Thymus (tissue), 11 donors: Measurements from ENCODE around the gene PIK3R3. TPM values are rescaled to one million over a fixed set of nuclear protein-coding genes. Genes with fewer than 3 reads are reported as not detected.

Source experiments
- DNase-seq, 9 donors: peaks; one replicate each; pipeline ENCODE4 v3.0.0-alpha.2; 2013; ENCODE audit warnings: low spot score in 9 of 9, low read depth in 6 of 9, missing footprints in 1 of 9
- H3K27ac ChIP-seq, 2 donors: one replicate each; pipeline ENCODE4 v1.5.1; 2013; ENCODE audit warnings: control low read depth in 1 of 2, low read depth in 1 of 2, low read length in 1 of 2, mild to moderate bottlenecking in 1 of 2, moderate library complexity in 1 of 2
- H3K27me3 ChIP-seq, 2 donors: one replicate each; pipeline ENCODE4 v1.5.1; 2013; ENCODE audit warnings: low read length in 1 of 2; ENCODE audit not compliant: control insufficient read depth in 2 of 2, insufficient read depth in 1 of 2
- H3K36me3 ChIP-seq, 2 donors: one replicate each; pipeline ENCODE4 v1.5.1; 2013; ENCODE audit warnings: low read length in 1 of 2, mild to moderate bottlenecking in 1 of 2, moderate library complexity in 1 of 2; ENCODE audit not compliant: control insufficient read depth in 2 of 2, insufficient read depth in 2 of 2
- H3K4me1 ChIP-seq, 2 donors: one replicate each; pipeline ENCODE4 v1.5.1; 2013; ENCODE audit warnings: low read length in 2 of 2; ENCODE audit not compliant: control insufficient read depth in 2 of 2, insufficient read depth in 2 of 2
- H3K4me3 ChIP-seq, 2 donors: one replicate each; pipeline ENCODE4 v1.5.1; 2013; ENCODE audit warnings: low read length in 2 of 2, control low read depth in 1 of 2, mild to moderate bottlenecking in 1 of 2
- H3K9me3 ChIP-seq, 2 donors: one replicate each; pipeline ENCODE4 v1.5.1; 2013; ENCODE audit warnings: low read length in 1 of 2, mild to moderate bottlenecking in 1 of 2; ENCODE audit not compliant: control insufficient read depth in 2 of 2, insufficient read depth in 1 of 2
- WGBS: extraction: QIAGEN DNeasy Blood & Tissue Kit; methylation state at CpG from one replicate; pipeline ENCODE4 v1.1.7; 2013; 5-methylcytosine and 5-hydroxymethylcytosine counted together
- polyA plus RNA-seq: library from polyadenylated mRNA; stranded (reverse); fragments of 200-250 nt; gene quantifications from one replicate; pipeline ENCODE4 v1.2.3, GENCODE V29; 2013
- total RNA-seq: library from RNA; stranded (reverse); fragments of 120-200 nt; gene quantifications from one replicate; pipeline ENCODE4 v1.2.4, GENCODE V29; 2013
- donor health status: healthy.

Gene PIK3R3
- total and polyA plus RNA-seq, 2 donors, result 8.9 to 13.3 TPM

DNA sequence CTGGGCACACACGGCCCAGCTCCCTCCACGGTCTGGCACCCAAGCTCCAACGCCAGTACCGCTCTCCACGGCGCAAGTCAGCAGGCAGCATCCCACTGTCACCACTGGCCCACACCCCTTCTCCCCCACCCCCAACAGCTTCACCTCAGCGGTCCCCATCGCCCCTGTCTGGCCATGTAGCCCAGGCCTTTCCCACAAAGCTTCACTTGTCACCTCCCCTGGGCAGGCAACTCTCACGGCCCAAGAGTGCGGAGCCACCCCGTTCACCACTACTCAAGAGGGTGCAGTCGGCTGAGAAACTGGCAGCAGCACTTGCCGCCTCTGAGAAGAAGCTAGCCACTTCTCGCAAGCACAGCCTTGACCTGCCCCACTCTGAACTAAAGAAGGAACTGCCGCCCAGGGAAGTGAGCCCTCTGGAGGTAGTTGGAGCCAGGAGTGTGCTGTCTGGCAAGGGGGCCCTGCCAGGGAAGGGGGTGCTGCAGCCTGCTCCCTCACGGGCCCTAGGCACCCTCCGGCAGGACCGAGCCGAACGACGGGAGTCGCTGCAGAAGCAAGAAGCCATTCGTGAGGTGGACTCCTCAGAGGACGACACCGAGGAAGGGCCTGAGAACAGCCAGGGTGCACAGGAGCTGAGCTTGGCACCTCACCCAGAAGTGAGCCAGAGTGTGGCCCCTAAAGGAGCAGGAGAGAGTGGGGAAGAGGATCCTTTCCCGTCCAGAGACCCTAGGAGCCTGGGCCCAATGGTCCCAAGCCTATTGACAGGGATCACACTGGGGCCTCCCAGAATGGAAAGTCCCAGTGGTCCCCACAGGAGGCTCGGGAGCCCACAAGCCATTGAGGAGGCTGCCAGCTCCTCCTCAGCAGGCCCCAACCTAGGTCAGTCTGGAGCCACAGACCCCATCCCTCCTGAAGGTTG, 97.6 kb downstream of the PIK3R3 start:
- peaks cover 2 to 19% of the 10 kb centered on the region in 2 donors for H3K36me3 ChIP-seq
- no peak overlapping the region for H3K4me3 ChIP-seq
- H3K27me3 ChIP-seq, result no peaks in the 10 kb centered on the region
- 98% methylated on average over 27 of the region's 27 CpGs for WGBS
- no peaks in the 10 kb centered on the region for H3K4me1 ChIP-seq
- no peak overlapping the region for H3K27ac ChIP-seq
- DNase-seq, result no peak
- H3K9me3 ChIP-seq, result no peaks in the 10 kb centered on the region

GRCh38 chr1:46030876-46031660, 101.4 kb downstream of the PIK3R3 start:
- H3K4me3 ChIP-seq, result no peak overlapping the region
- H3K4me1 ChIP-seq, result no peaks in the 10 kb centered on the region
- no peaks in the 10 kb centered on the region for H3K9me3 ChIP-seq
- no peak overlapping the region for H3K27ac ChIP-seq
- no peak for DNase-seq
- no peaks in the 10 kb centered on the region for H3K27me3 ChIP-seq
- H3K36me3 ChIP-seq, result peaks cover 4 to 22% of the 10 kb centered on the region in 2 donors
- 98% methylated on average over 26 of the region's 26 CpGs for WGBS

DNA sequence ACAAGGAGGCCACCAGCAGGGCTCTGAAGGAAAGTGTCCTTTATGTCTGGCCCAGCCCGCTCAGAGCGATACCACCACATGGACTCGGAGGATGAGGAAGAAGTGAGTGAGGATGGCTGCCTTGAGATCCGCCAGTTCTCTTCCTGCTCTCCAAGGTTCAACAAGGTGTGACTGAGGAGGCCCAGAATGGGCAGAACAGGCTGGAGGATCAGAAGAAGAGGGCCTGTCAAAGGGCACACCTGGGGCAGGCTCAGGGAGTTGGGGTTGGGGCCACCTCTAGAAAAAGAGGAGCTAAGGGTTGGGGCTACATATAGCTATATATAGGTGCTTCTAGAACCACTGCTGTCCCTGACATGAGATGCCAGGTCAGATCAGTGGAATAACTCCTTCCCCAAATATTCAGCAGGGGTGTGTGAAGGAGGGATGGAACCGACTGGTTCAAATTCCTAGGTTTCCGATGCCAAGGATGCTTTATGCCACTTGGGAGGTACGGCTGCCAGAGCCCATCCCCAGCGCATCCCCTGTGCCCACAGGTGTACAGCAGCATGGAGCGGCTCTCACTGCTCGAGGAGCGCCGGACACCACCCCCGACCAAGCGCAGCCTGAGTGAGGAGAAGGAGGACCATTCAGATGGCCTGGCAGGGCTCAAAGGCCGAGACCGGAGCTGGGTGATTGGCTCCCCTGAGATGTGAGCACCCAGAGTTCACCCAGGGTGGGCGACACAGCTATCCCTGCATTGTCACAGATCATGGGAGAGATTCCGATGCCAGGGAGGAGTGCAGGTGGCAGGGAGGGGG, 102.2 kb downstream of the PIK3R3 start:
- Histone ChIP-seq H3K4me3 (no peak overlapping the region), H3K9me3 (no peaks in the 10 kb centered on the region), H3K4me1 (no peaks in the 10 kb centered on the region), H3K27me3 (no peaks in the 10 kb centered on the region), H3K27ac (no peak overlapping the region), H3K36me3 (peaks cover 4 to 22% of the 10 kb centered on the region in 2 donors)
- no peak for DNase-seq
- 99% methylated on average over 18 of the region's 18 CpGs for WGBS

DNA sequence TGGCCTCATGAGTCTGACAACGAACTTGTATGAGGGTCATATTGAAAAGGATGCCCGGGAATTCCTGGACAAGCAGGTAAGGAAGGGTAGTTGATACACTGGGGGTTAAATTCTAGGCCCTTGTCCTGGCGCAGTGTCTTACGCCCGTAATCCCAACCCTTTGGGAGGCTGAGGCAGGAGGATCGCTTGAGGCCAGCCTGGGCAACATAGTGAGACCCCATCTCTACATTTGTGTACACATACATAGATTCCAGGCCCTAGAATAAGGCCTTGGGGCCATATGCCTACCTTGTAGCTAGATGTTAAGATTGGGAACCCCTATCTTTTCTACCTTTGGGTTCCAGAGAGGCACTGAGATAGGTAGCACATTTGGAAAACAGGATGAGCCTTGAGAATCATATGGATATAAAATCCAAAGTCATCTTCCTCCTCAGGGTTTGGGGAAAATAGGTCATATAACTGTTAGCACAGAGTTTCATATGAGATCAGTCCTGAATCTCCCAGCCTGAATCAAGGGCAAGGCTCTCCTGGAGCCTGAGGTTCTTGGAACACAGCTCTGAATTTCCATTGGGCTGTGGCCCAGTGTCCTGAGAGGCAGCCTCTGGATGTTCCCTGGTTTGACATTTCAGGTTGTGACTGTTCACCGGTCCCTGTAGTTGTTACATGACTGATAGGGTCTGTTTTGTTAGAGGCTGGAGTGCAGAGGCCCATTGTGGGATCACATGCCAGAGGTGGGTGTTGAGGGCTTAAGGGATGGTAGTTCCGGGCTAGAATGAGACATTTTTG, 104.4 kb downstream of the PIK3R3 start:
- 98% methylated on average over 8 of the region's 8 CpGs for WGBS
- peaks cover 2 to 22% of the 10 kb centered on the region in 2 donors for H3K36me3 ChIP-seq
- no peak for DNase-seq

GRCh38 chr1:46026531-46026930, 105.9 kb downstream of the PIK3R3 start:
- no peak overlapping the region for H3K4me3 ChIP-seq
- no peak overlapping the region for H3K27ac ChIP-seq
- 98% methylated on average over 3 of the region's 3 CpGs for WGBS
- DNase-seq, result no peak
- H3K9me3 ChIP-seq, result no peaks in the 10 kb centered on the region
- H3K4me1 ChIP-seq, result no peaks in the 10 kb centered on the region
- no peaks in the 10 kb centered on the region for H3K27me3 ChIP-seq
- H3K36me3 ChIP-seq, result peaks cover 2 to 18% of the 10 kb centered on the region in 2 donors

More for the DNA sequence above, 104.4 kb downstream of the PIK3R3 start:
- no peaks in the 10 kb centered on the region for H3K9me3 ChIP-seq
- H3K4me3 ChIP-seq, result no peak overlapping the region
- H3K27ac ChIP-seq, result no peak overlapping the region
- H3K4me1 ChIP-seq, result no peaks in the 10 kb centered on the region
- H3K27me3 ChIP-seq, result no peaks in the 10 kb centered on the region

DNA sequence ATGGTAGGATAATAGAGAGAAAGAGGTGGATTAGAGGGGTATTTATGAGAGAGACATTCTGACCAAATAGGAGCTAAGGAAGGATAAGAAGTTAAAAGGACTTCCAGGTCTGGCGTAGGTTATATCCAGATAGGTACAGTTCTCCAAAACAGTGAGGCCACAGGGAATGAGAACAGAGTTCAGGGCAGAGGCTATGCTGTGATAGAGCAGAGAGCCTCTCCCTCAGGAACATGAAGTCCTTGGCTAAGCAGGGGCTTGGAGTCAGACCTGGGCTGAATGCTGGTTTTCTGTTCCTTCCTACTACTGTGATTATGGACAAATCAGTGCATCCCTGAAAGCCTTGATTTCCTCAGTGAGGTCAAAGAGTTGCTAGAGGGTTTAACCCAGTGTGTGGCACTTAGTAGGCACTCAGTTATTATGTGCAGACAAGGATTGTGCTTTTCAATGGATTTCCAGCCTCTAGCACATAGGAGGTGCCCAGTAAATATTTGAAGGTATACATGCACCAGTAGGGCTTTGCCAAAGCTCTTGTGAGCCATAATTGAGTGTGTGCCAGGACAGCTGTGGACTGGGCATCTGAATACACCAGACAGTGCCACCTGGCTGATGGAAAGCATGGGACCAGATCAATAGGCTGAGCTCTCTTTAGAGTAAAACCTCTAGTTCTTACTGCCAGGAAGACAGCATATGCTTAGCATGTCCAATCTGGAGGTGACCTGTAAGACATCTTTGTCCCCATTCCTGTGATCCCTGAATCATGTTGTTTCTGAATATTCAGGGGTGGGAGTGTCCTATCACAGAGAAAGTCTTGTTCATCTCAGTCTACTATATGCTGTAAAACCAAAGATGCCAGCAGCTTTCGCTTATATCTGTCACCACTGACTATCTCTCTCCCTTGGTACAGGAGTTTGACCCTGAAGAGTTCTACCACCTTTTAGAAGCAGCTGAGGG, 111.1 kb downstream of the PIK3R3 start:
- 99% methylated on average over 2 of the region's 2 CpGs for WGBS
- DNase-seq, result no peak

DNA sequence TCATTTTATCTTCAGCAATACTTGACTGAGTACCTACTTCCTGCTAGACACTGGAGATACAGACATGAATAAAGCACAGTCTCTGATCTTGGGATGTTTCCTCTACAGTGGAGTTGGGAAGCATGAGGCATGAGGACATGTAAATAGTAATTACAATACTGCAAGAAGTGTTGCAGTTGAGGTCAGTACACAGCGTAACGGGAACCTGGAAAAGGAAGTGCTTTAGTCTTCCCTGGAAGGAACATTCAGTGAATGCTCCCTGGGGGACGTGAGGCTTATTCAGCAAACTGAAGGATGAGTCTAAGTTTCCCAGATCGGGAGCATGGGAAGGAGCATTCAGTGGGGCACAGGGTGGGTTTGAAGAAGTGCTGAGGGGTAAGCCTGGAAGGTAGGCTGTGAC, 112.4 kb downstream of the PIK3R3 start:
- Histone ChIP-seq H3K27ac (no peak overlapping the region), H3K36me3 (peaks cover 0 to 4% of the 10 kb centered on the region in 2 donors), H3K4me1 (no peaks in the 10 kb centered on the region), H3K27me3 (no peaks in the 10 kb centered on the region), H3K9me3 (no peaks in the 10 kb centered on the region), H3K4me3 (no peak overlapping the region)
- 95% methylated on average over 4 of the region's 4 CpGs for WGBS
- no peak for DNase-seq

More for the DNA sequence above, 111.1 kb downstream of the PIK3R3 start:
- no peaks in the 10 kb centered on the region for H3K9me3 ChIP-seq
- H3K4me3 ChIP-seq, result no peak overlapping the region
- no peaks in the 10 kb centered on the region for H3K27me3 ChIP-seq
- no peak overlapping the region for H3K27ac ChIP-seq
- peaks cover 0 to 4% of the 10 kb centered on the region in 2 donors for H3K36me3 ChIP-seq
- H3K4me1 ChIP-seq, result no peaks in the 10 kb centered on the region
